Naive thymus-derived CD4-positive, alpha-beta T cell (primary cell): ENCODE data around the gene DNAJB11. TPM values are rescaled to one million over a fixed set of nuclear protein-coding genes. Genes with fewer than 3 reads are reported as not detected.

Source experiments
- ATAC-seq: fragments of 150-1000 bp; cut with Tn5 transposase; 2 replicates; pipeline ENCODE4 v1.10.0; 2021; ENCODE audit warnings: mild to moderate bottlenecking, moderate library complexity
- CTCF ChIA-PET: fragments of 350-600 bp; sonication (Branson Sonifier 250); formaldehyde crosslinking; loops from one replicate; lab custom pipeline; 2021; ENCODE audit warnings: antibody characterized with exemption; lab: Charles Lee
- POLR2A ChIA-PET: fragments of 350-600 bp; sonication (Branson Sonifier 250); formaldehyde crosslinking; loops from one replicate; lab custom pipeline; 2021; ENCODE audit warnings: antibody characterized with exemption, inconsistent platforms; lab: Charles Lee
- DNase-seq, 9 donors: peaks; one replicate each; pipeline versions ENCODE4 v3.0.0 to v3.0.0-alpha.2; 2020 to 2022; ENCODE audit warnings: mixed read lengths in 1 of 9
- H3K27ac ChIP-seq: one replicate; pipeline ENCODE4 v1.7.0; 2013; ENCODE audit warnings: mild to moderate bottlenecking, low read depth, low read length, moderate library complexity
- H3K27me3 ChIP-seq, 2 donors: one replicate each; pipeline ENCODE4 v1.7.0; 2013; ENCODE audit warnings: low read length in 2 of 2, mild to moderate bottlenecking in 2 of 2, moderate library complexity in 2 of 2; ENCODE audit not compliant: control insufficient read depth in 2 of 2, insufficient read depth in 2 of 2
- H3K36me3 ChIP-seq, 3 experiments: 1 replicate in 2 of 3; 2 replicates in 1 of 3; pipeline ENCODE4 v1.7.0; 2013; ENCODE audit warnings: low read length in 3 of 3, mild to moderate bottlenecking in 3 of 3, moderate library complexity in 1 of 3; ENCODE audit not compliant: insufficient read depth in 3 of 3, control insufficient read depth in 2 of 3
- H3K4me1 ChIP-seq, 2 donors: one replicate each; pipeline ENCODE4 v1.7.0; 2013; ENCODE audit warnings: low read length in 2 of 2, mild to moderate bottlenecking in 2 of 2, moderate library complexity in 1 of 2; ENCODE audit not compliant: control insufficient read depth in 2 of 2, insufficient read depth in 2 of 2
- H3K4me3 ChIP-seq: 2 replicates; pipeline ENCODE4 v1.7.0; 2013; ENCODE audit warnings: mild to moderate bottlenecking, low read length
- H3K9me3 ChIP-seq, 3 experiments: 1 replicate in 2 of 3; 2 replicates in 1 of 3; pipeline ENCODE4 v1.7.0; 2013; ENCODE audit warnings: low read length in 3 of 3; ENCODE audit not compliant: control insufficient read depth in 2 of 3
- H3K27ac Mint-ChIP-seq, 9 donors: one replicate each; pipeline ENCODE4 v1.8.0; 2020 to 2022; ENCODE audit warnings: mixed read lengths in 9 of 9, mild to moderate bottlenecking in 8 of 9, moderate library complexity in 5 of 9, inconsistent platforms in 2 of 9
- H3K27me3 Mint-ChIP-seq, 5 donors: one replicate each; pipeline ENCODE4 v1.8.0; 2021 to 2022; ENCODE audit warnings: mixed read lengths in 5 of 5, mild to moderate bottlenecking in 1 of 5
- H3K36me3 Mint-ChIP-seq, 5 donors: one replicate each; pipeline ENCODE4 v1.8.0; 2020 to 2022; ENCODE audit warnings: mixed read lengths in 5 of 5, mild to moderate bottlenecking in 3 of 5, inconsistent platforms in 1 of 5
- H3K4me1 Mint-ChIP-seq, 7 donors: one replicate each; pipeline ENCODE4 v1.8.0; 2020 to 2022; ENCODE audit warnings: mixed read lengths in 7 of 7, mild to moderate bottlenecking in 3 of 7, inconsistent platforms in 1 of 7
- H3K4me3 Mint-ChIP-seq, 10 donors: one replicate each; pipeline ENCODE4 v1.8.0; 2020 to 2022; ENCODE audit warnings: mild to moderate bottlenecking in 10 of 10, mixed read lengths in 10 of 10, moderate library complexity in 6 of 10, inconsistent platforms in 2 of 10
- H3K9me3 Mint-ChIP-seq, 11 donors: one replicate each; pipeline ENCODE4 v1.8.0; 2020 to 2022; ENCODE audit warnings: mixed read lengths in 11 of 11, mild to moderate bottlenecking in 4 of 11, inconsistent platforms in 1 of 11, moderate library complexity in 1 of 11
- intact Hi-C, 2 donors: fragments of 100-400 bp; cut with micrococcal nuclease; formaldehyde crosslinking; loops; one replicate each; pipeline ENCODE4 v1.15.1; 2023
- polyA plus RNA-seq, 2 donors: library from polyadenylated mRNA; unstranded; fragments of 300-500 nt; fragmentation: Illumina TruSeq; gene quantifications; one replicate each; pipeline ENCODE4 v1.2.3, GENCODE V29; 2021
- total RNA-seq, 6 experiments: library from RNA in 5 of 6; stranded (reverse) in 5 of 6; gene quantifications; 1 replicate in 5 of 6; 2 replicates in 1 of 6; pipeline ENCODE4 v1.2.3 and lab custom pipeline; 2021 to 2026

Gene DNAJB11
- total and polyA plus RNA-seq, 7 experiments from 2014 or later = 27.4 to 75.2 (median 30.4) TPM

DNA sequence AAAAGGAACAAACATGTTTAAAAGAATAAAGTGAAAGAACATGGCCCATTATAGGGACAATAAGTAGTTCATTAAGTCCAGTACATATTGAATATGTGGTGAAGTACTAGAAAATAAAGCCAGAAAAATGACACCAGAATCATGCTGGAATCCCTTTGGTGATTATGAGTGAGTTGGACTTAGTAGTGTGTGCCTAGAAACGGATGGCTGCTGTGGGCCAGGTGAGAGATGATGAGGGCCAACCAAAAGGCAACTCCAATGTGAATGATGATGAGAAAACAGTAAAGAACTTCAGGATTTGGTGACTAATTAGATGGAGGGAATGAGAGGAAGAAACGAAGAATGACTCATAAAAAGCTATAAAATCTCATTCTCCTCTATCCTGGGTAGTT is 29.7 kb upstream of the DNAJB11 start:
- Mint-ChIP-seq H3K27ac (peak overlapping the region in 4 of 9 donors; percentile 13 to 73 (median 41)), H3K9me3 (no peaks in the 10 kb centered on the region), H3K36me3 (peaks cover 0 to 7% (median 3%) of the 10 kb centered on the region in 5 donors), H3K4me1 (peaks cover 7 to 21% (median 8%) of the 10 kb centered on the region in 7 donors), H3K27me3 (no peaks in the 10 kb centered on the region), H3K4me3 (no peak overlapping the region)
- POLR2A ChIA-PET = interaction anchor here (0.6 to 2.0 kb wide), 4 partner anchors 201 to 631 kb away, joined by 3 to 6 read pairs (median 4); partner anchors contain the start of gene TRA2B
- intact Hi-C loops = loop anchor here (1.0 to 5.0 kb wide), 10 partner anchors 22 to 881 kb away; partner anchors contain the start of gene ETV5 (in 1 of the 2)
- H3K27ac ChIP-seq = no peak overlapping the region
- H3K4me1 ChIP-seq = peaks cover 3% of the 10 kb centered on the region in 2 donors
- H3K9me3 ChIP-seq = no peaks in the 10 kb centered on the region
- CTCF ChIA-PET = interaction anchor here (0.6 to 5.0 kb wide), 20 partner anchors 8 to 597 kb away, joined by 3 to 99 read pairs (median 7); no protein-coding TSS in a partner anchor
- DNase-seq (no peak), ATAC-seq (no peak)
- H3K4me3 ChIP-seq = no peak overlapping the region
- no peaks in the 10 kb centered on the region for H3K36me3 ChIP-seq
- no peaks in the 10 kb centered on the region for H3K27me3 ChIP-seq

DNA sequence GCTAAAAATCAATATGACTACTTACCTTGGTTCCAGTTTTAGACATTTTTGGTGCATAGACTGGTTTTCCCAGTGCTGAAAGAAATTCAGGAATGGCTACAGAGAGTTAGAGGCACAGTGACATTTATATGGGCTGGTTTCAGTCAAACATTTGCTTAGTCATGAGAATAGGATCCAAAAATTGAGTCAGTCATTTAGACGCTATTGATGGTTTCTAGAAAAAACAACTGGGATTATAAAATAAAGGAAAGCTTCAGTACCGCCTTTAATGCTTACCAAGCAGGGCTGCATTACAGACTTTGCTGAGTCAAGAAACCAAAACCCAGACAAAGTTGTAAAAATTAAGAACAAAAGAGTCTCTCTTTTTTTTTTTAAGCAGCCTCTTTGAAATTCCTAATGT is 26.2 kb upstream of the DNAJB11 start, which contains the start of gene CRYGS:
Gene CRYGS (minus strand): TSS at position 100 of the 400 bp plus-strand sequence. CDS start 54 bp downstream, at position 46.
- intact Hi-C loops = loop anchor here in 1 of 2 donors (5.0 kb wide), 1 partner anchor 82 kb away; no protein-coding TSS in a partner anchor
- ATAC-seq (no peak), DNase-seq (no peak)
- H3K27me3 ChIP-seq = no peaks in the 10 kb centered on the region
- ChIA-PET CTCF (interaction anchor here (0.7 kb wide), 1 partner anchor 289 kb away, joined by 3 read pairs; no protein-coding TSS in a partner anchor), POLR2A (no interaction called here)
- H3K27ac Mint-ChIP-seq = peak within 1 kb of the TSS in 1 of 9 donors; percentile 22
- H3K4me3 Mint-ChIP-seq = no peak within 1 kb of the TSS
- H3K36me3 ChIP-seq = peaks cover 0 to 7% (median 0%) of the 10 kb centered on the region in 3 experiments
- peaks cover 7 to 13% (median 8%) of the 10 kb centered on the region in 7 donors for H3K4me1 Mint-ChIP-seq
- H3K4me1 ChIP-seq = peaks cover 3% of the 10 kb centered on the region in 2 donors
- H3K4me3 ChIP-seq = no peak within 1 kb of the TSS
- H3K27ac ChIP-seq = no peak within 1 kb of the TSS
- H3K36me3 Mint-ChIP-seq = peaks cover 0 to 16% (median 9%) of the 10 kb centered on the region in 5 donors
- no peaks in the 10 kb centered on the region for H3K9me3 Mint-ChIP-seq
- H3K27me3 Mint-ChIP-seq = no peaks in the 10 kb centered on the region
- H3K9me3 ChIP-seq = no peaks in the 10 kb centered on the region

DNA sequence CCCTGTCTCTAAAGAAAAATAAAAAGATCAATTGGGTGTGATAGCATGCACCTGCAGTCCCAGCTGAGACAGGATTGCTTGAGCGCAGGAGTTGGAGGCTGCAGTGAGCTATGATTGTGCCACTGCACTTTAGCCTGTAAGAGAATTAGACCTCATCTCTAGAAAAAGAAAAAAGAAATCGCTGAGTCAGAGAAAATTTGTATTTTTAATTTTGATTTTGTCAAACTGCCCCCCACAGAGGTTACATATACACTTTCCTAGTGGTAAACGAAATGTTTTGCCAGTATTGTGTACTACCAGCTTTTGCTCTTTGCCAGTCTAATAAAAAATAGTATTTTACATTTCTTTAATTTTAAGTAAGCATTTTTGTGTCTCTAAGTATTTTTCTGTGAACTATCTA is 21.0 kb upstream of the DNAJB11 start:
- ChIA-PET CTCF (interaction anchor here (0.7 to 3.6 kb wide), 3 partner anchors 9 to 67 kb away, joined by 3 to 16 read pairs (median 4); no protein-coding TSS in a partner anchor), POLR2A (no interaction called here)
- H3K4me3 ChIP-seq = no peak overlapping the region
- intact Hi-C loops = no loop called here
- Mint-ChIP-seq H3K4me3 (no peak overlapping the region), H3K27me3 (no peaks in the 10 kb centered on the region), H3K9me3 (no peaks in the 10 kb centered on the region), H3K36me3 (peaks cover 0 to 30% (median 15%) of the 10 kb centered on the region in 5 donors), H3K27ac (no peak overlapping the region), H3K4me1 (no peaks in the 10 kb centered on the region)
- H3K27ac ChIP-seq = no peak overlapping the region
- DNase-seq (no peak), ATAC-seq (no peak)
- H3K9me3 ChIP-seq = no peaks in the 10 kb centered on the region
- no peaks in the 10 kb centered on the region for H3K27me3 ChIP-seq
- H3K4me1 ChIP-seq = no peaks in the 10 kb centered on the region
- peaks cover under 1 to 42% (median 2%) of the 10 kb centered on the region in 3 experiments for H3K36me3 ChIP-seq

GRCh38 chr3:186551387-186551786 is 19.1 kb upstream of the DNAJB11 start:
- H3K27me3 ChIP-seq = no peaks in the 10 kb centered on the region
- ATAC-seq (no peak), DNase-seq (no peak)
- Mint-ChIP-seq H3K4me1 (no peaks in the 10 kb centered on the region), H3K36me3 (peaks cover 3 to 37% (median 19%) of the 10 kb centered on the region in 5 donors), H3K27ac (no peak overlapping the region), H3K27me3 (no peaks in the 10 kb centered on the region), H3K4me3 (no peak overlapping the region), H3K9me3 (no peaks in the 10 kb centered on the region)
- no peaks in the 10 kb centered on the region for H3K4me1 ChIP-seq
- H3K27ac ChIP-seq = no peak overlapping the region
- intact Hi-C loops = no loop called here
- H3K9me3 ChIP-seq = no peaks in the 10 kb centered on the region
- peaks cover 6 to 53% (median 8%) of the 10 kb centered on the region in 3 experiments for H3K36me3 ChIP-seq
- POLR2A ChIA-PET = interaction anchor here (0.6 kb wide), 1 partner anchor 18 kb away, joined by 3 read pairs; no protein-coding TSS in a partner anchor
- CTCF ChIA-PET = interaction anchor here (1.1 to 1.2 kb wide), 2 partner anchors 10 to 15 kb away, joined by 3 read pairs; no protein-coding TSS in a partner anchor
- no peak overlapping the region for H3K4me3 ChIP-seq

GRCh38 chr3:186552408-186553031 is 18.0 kb upstream of the DNAJB11 start:
- ChIA-PET POLR2A (no interaction called here), CTCF (interaction anchor here (1.1 to 1.2 kb wide), 2 partner anchors 11 to 16 kb away, joined by 3 read pairs; no protein-coding TSS in a partner anchor)
- Histone ChIP-seq H3K27ac (no peak overlapping the region), H3K4me3 (no peak overlapping the region), H3K27me3 (no peaks in the 10 kb centered on the region), H3K4me1 (no peaks in the 10 kb centered on the region), H3K36me3 (peaks cover 10 to 64% (median 11%) of the 10 kb centered on the region in 3 experiments), H3K9me3 (no peaks in the 10 kb centered on the region)
- Mint-ChIP-seq H3K4me3 (no peak overlapping the region), H3K9me3 (no peaks in the 10 kb centered on the region), H3K4me1 (peaks cover 0 to 3% (median 0%) of the 10 kb centered on the region in 7 donors), H3K27me3 (no peaks in the 10 kb centered on the region), H3K27ac (no peak overlapping the region), H3K36me3 (peaks cover 7 to 48% (median 31%) of the 10 kb centered on the region in 5 donors)
- no peak for ATAC-seq
- intact Hi-C loops = no loop called here
- DNase-seq = no peak

DNA sequence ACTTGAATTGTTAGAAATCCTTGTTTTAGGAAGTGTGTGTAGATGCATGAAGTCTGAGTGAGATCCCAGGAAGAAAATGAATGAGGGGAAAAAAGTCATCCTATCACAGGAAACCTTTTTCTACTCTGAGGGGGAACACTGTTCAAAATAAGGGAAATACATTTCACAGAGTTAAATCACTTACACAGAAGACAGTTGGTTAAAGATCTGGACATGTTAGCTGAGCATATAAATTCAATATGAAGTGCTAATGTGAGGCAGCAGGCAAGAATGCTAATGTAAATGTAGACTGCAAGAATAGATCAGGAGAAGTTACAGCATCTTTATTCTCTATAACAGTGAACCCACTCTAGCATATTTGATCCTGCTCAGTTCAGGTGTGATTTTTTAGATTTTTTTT is 5.9 kb upstream of the DNAJB11 start:
- Mint-ChIP-seq H3K27ac (no peak overlapping the region), H3K9me3 (peaks cover 0 to 2% (median 0%) of the 10 kb centered on the region in 11 donors), H3K36me3 (peaks cover 5 to 13% (median 12%) of the 10 kb centered on the region in 5 donors), H3K27me3 (no peaks in the 10 kb centered on the region), H3K4me3 (peak overlapping the region in 8 of 10 donors; percentile 2 to 62 (median 40)), H3K4me1 (peaks cover 29 to 87% (median 80%) of the 10 kb centered on the region in 7 donors)
- Histone ChIP-seq H3K4me3 (no peak overlapping the region), H3K9me3 (no peaks in the 10 kb centered on the region), H3K36me3 (peaks cover 0 to 3% (median 0%) of the 10 kb centered on the region in 3 experiments), H3K27me3 (no peaks in the 10 kb centered on the region), H3K4me1 (peaks cover 15 to 23% of the 10 kb centered on the region in 2 donors), H3K27ac (no peak overlapping the region)
- intact Hi-C loops = loop anchor here in 1 of 2 donors (10.0 kb wide), 2 partner anchors 460 kb away; partner anchors contain the start of gene ETV5
- ATAC-seq (no peak), DNase-seq (no peak)
- ChIA-PET POLR2A (no interaction called here), CTCF (interaction anchor here (1.6 kb wide), 1 partner anchor 24 kb away, joined by 4 read pairs; no protein-coding TSS in a partner anchor)
